Cortex of kidney (tissue), 1 donor: ENCODE data around the gene FNBP1.

Experiments used
- DNase-seq: peaks from one replicate; lab custom pipeline; 2025; lab: John Stamatoyannopoulos, UW

Gene FNBP1

GRCh38 chr9:129875181-129875611 lies 167.8 kb downstream of the FNBP1 start:
- no peak for DNase-seq

- no peak for DNase-seq
Measured at GRCh38 chr9:129874261-129875101, 168.5 kb downstream of the FNBP1 start.

- DNase-seq = no peak
Measured at GRCh38 chr9:129873563-129874190, 169.3 kb downstream of the FNBP1 start.

GRCh38 chr9:129871046-129871445 lies 171.9 kb downstream of the FNBP1 start:
- no peak for DNase-seq

- no peak for DNase-seq
Measured at GRCh38 chr9:129869585-129870501, 173.1 kb downstream of the FNBP1 start.

GRCh38 chr9:129868872-129869486 lies 174.0 kb downstream of the FNBP1 start:
- DNase-seq = no peak

- no peak for DNase-seq
Measured at GRCh38 chr9:129868023-129868871, 174.7 kb downstream of the FNBP1 start.

GRCh38 chr9:129867136-129868022 lies 175.6 kb downstream of the FNBP1 start:
- no peak for DNase-seq

GRCh38 chr9:129866394-129867135 lies 176.4 kb downstream of the FNBP1 start:
- no peak for DNase-seq

- no peak for DNase-seq
Measured at GRCh38 chr9:129865668-129866320, 177.2 kb downstream of the FNBP1 start.

GRCh38 chr9:129864991-129865647 lies 177.9 kb downstream of the FNBP1 start:
- DNase-seq = no peak

GRCh38 chr9:129863059-129863690 lies 179.8 kb downstream of the FNBP1 start:
- no peak for DNase-seq

- DNase-seq = no peak
Measured at GRCh38 chr9:129861447-129861827, 181.6 kb downstream of the FNBP1 start.

- DNase-seq = no peak
Measured at GRCh38 chr9:129860653-129861446, 182.1 kb downstream of the FNBP1 start.

- DNase-seq = no peak
Measured at GRCh38 chr9:129858167-129858962, 184.6 kb downstream of the FNBP1 start.

GRCh38 chr9:129857207-129857606 lies 185.8 kb downstream of the FNBP1 start:
- DNase-seq = no peak
